A673 (cell line): ENCODE results near the gene PLXNA3. TPM values are rescaled to one million over a fixed set of nuclear protein-coding genes. Genes with fewer than 3 reads are reported as not detected.

Experiments used
- BruUV-seq: library from RNA; stranded (reverse); fragments of 400-500 nt; replicated peaks from 2 replicates; lab custom pipeline; 2021; lab: Mats Ljungman, UMichigan
- CTCF ChIA-PET: fragments of 300-600 bp; sonication (Branson Sonifier 250); formaldehyde crosslinking; loops from one replicate; lab custom pipeline; 2022; ENCODE audit warnings: antibody characterized with exemption; lab: Charles Lee
- POLR2A ChIA-PET: fragments of 300-600 bp; sonication (Branson Sonifier 250); formaldehyde crosslinking; loops from one replicate; lab custom pipeline; 2022; ENCODE audit warnings: antibody characterized with exemption; ENCODE audit not compliant: low non-redundant PET; lab: Charles Lee
- DNase-seq: peaks from one replicate; pipeline ENCODE4 v3.0.0-alpha.2; 2015; ENCODE audit warnings: low spot score
- H3K27ac ChIP-seq: fragments of 200-600 bp; sonication (generic); 2 replicates; pipeline ENCODE4 v1.5.1; 2016; ENCODE audit warnings: mixed run types, low read depth, mild to moderate bottlenecking, mixed read lengths, antibody characterized with exemption, low read length; ENCODE audit not compliant: poor library complexity, severe bottlenecking
- H3K27me3 ChIP-seq: fragments of 200-600 bp; sonication (generic); replicated peaks from 2 replicates; pipeline ENCODE4 v1.6.1; 2017; ENCODE audit warnings: mixed run types, low read depth, mild to moderate bottlenecking, mixed read lengths, antibody characterized with exemption, low read length; ENCODE audit not compliant: insufficient read depth, poor library complexity
- H3K36me3 ChIP-seq: fragments of 200-600 bp; sonication (generic); 2 replicates; pipeline ENCODE4 v1.6.1; 2016; ENCODE audit warnings: mixed run types, mild to moderate bottlenecking, mixed read lengths, antibody characterized with exemption, low read length; ENCODE audit not compliant: insufficient read depth, poor library complexity, severe bottlenecking
- H3K4me1 ChIP-seq: fragments of 200-600 bp; sonication (generic); 2 replicates; pipeline ENCODE4 v1.6.1; 2017; ENCODE audit warnings: mixed run types, mild to moderate bottlenecking, mixed read lengths, antibody characterized with exemption, low read length; ENCODE audit not compliant: insufficient read depth, poor library complexity, severe bottlenecking
- H3K4me3 ChIP-seq: fragments of 200-600 bp; sonication (generic); 2 replicates; pipeline ENCODE4 v1.5.1; 2016; ENCODE audit warnings: low read depth, mixed run types, mild to moderate bottlenecking, mixed read lengths, low read length; ENCODE audit not compliant: poor library complexity, severe bottlenecking
- H3K9me3 ChIP-seq: fragments of 200-600 bp; sonication (generic); 2 replicates; pipeline ENCODE4 v1.6.1; 2016; ENCODE audit warnings: mixed run types, low read depth, mild to moderate bottlenecking, mixed read lengths, antibody characterized with exemption, low read length; ENCODE audit not compliant: poor library complexity, severe bottlenecking
- CTCF ChIP-seq: fragments of 300-800, 200-600 bp; sonication (generic); conservative IDR thresholded peaks from 2 replicates; pipeline ENCODE4 v1.5.1; 2017; ENCODE audit warnings: low read depth, mild to moderate bottlenecking, antibody characterized with exemption, low read length, moderate library complexity, mixed read lengths
- EZH2 ChIP-seq: fragments of 200-600 bp; sonication (generic); IDR thresholded peaks from 2 replicates; pipeline ENCODE4 v1.6.1; 2017; ENCODE audit warnings: borderline replicate concordance, low read depth, mild to moderate bottlenecking, mixed read lengths, antibody characterized with exemption, low read length; ENCODE audit not compliant: poor library complexity, severe bottlenecking
- intact Hi-C: fragments of 100-400 bp; cut with micrococcal nuclease; formaldehyde crosslinking; loops from one replicate; pipeline ENCODE4 v1.10.0; 2022; ENCODE audit not compliant: unreplicated experiment
- total RNA-seq: library from RNA; stranded (reverse); gene quantifications from 2 replicates; pipeline ENCODE4 v1.2.3, GENCODE V29; 2021

PLXNA3 gene
- total RNA-seq, 1 experiment from 2014 or later = 54.6 TPM

- CTCF ChIA-PET = no interaction called here
- POLR2A ChIA-PET = no interaction called here
- Histone ChIP-seq H3K36me3 (peaks cover 5% of the 10 kb centered on the region), H3K27ac (no peak overlapping the region), H3K4me3 (no peak overlapping the region), H3K27me3 (no peaks in the 10 kb centered on the region), H3K9me3 (no peaks in the 10 kb centered on the region), H3K4me1 (no peaks in the 10 kb centered on the region)
- BruUV-seq = no TSS peak
- no peak for DNase-seq
- no peak for TF ChIP-seq EZH2
- TF ChIP-seq CTCF = no peak
- intact Hi-C loops = no loop called here
These were observed 2.2 kb downstream of the PLXNA3 start for GRCh38 chrX:154460326-154460725.

GRCh38 chrX:154462396-154462795, 4.3 kb downstream of the PLXNA3 start:
- Histone ChIP-seq H3K27me3 (no peaks in the 10 kb centered on the region), H3K4me1 (no peaks in the 10 kb centered on the region), H3K27ac (no peak overlapping the region), H3K4me3 (no peak overlapping the region), H3K9me3 (no peaks in the 10 kb centered on the region), H3K36me3 (peaks cover 5% of the 10 kb centered on the region)
- ChIA-PET POLR2A (interaction anchor here (0.5 kb wide), 1 partner anchor 39 kb away, joined by 16 read pairs; no protein-coding TSS in a partner anchor), CTCF (no interaction called here)
- DNase-seq = no peak
- intact Hi-C loops = no loop called here
- no TSS peak for BruUV-seq
- TF ChIP-seq EZH2 (no peak), CTCF (no peak)

- BruUV-seq = no TSS peak
- intact Hi-C loops = no loop called here
- Histone ChIP-seq H3K9me3 (no peaks in the 10 kb centered on the region), H3K4me3 (no peak overlapping the region), H3K4me1 (no peaks in the 10 kb centered on the region), H3K27ac (no peak overlapping the region), H3K27me3 (no peaks in the 10 kb centered on the region), H3K36me3 (peaks cover 10% of the 10 kb centered on the region)
- POLR2A ChIA-PET = no interaction called here
- CTCF ChIA-PET = no interaction called here
- TF ChIP-seq EZH2 (no peak), CTCF (no peak)
- no peak for DNase-seq
These were observed 5.6 kb downstream of the PLXNA3 start for GRCh38 chrX:154463611-154464220.
